NCI-H2029 treated with DMSO at 0.1 percent for 48 hours (cell line): ENCODE measurements around the gene ARHGAP29.
A peak's percentile ranks its signal among the peaks of the same experiment; 100 is the strongest.
"Not testable (repeated sequence)": the region's sequence is repeated elsewhere in the genome, so short reads cannot be mapped to it uniquely, and the experiment has no call there.

Experiments
- DNase-seq: peaks from one replicate; lab custom pipeline; 2025; lab: John Stamatoyannopoulos, UW

The ARHGAP29 gene

GRCh38 chr1:94178901-94179300 lies 58.5 kb downstream of the ARHGAP29 start:
- no peak for DNase-seq

- no peak for DNase-seq
Measured at GRCh38 chr1:94169126-94169525, 68.3 kb downstream of the ARHGAP29 start.

- DNase-seq = no peak
Measured at GRCh38 chr1:94165843-94166242, 71.5 kb downstream of the ARHGAP29 start.

- not testable (repeated sequence) for DNase-seq
Measured at GRCh38 chr1:94164885-94165284, 72.5 kb downstream of the ARHGAP29 start.

GRCh38 chr1:94164121-94164520 lies 73.3 kb downstream of the ARHGAP29 start:
- DNase-seq = not testable (repeated sequence)

- DNase-seq = not testable (repeated sequence)
Measured at GRCh38 chr1:94163249-94163648, 74.1 kb downstream of the ARHGAP29 start.

- DNase-seq = no peak
Measured at GRCh38 chr1:94160811-94161210, 76.6 kb downstream of the ARHGAP29 start.

GRCh38 chr1:94156096-94156625 lies 81.2 kb downstream of the ARHGAP29 start:
- no peak for DNase-seq

- DNase-seq = peak; percentile 23
Measured at GRCh38 chr1:94154989-94155388, 82.4 kb downstream of the ARHGAP29 start.

- no peak for DNase-seq
Measured at GRCh38 chr1:94153133-94153532, 84.3 kb downstream of the ARHGAP29 start.

GRCh38 chr1:94149166-94149565 lies 88.2 kb downstream of the ARHGAP29 start:
- DNase-seq = not testable (repeated sequence)

- DNase-seq = no peak
Measured at GRCh38 chr1:94146273-94146672, 91.1 kb downstream of the ARHGAP29 start.

GRCh38 chr1:94144836-94145235 lies 92.5 kb downstream of the ARHGAP29 start:
- DNase-seq = no peak

- peak; percentile 95 for DNase-seq
Measured at GRCh38 chr1:94143809-94144176, 93.6 kb downstream of the ARHGAP29 start.

- peak; percentile 68 for DNase-seq
Measured at GRCh38 chr1:94143173-94143808, 94.1 kb downstream of the ARHGAP29 start.

- DNase-seq = no peak
Measured at GRCh38 chr1:94142583-94142982, 94.8 kb downstream of the ARHGAP29 start.

- DNase-seq = no peak
Measured at GRCh38 chr1:94142022-94142421, 95.4 kb downstream of the ARHGAP29 start.

- no peak for DNase-seq
Measured at GRCh38 chr1:94132111-94132510, 105.3 kb downstream of the ARHGAP29 start.

- DNase-seq = no peak
Measured at GRCh38 chr1:94130851-94131595, 106.4 kb downstream of the ARHGAP29 start.

GRCh38 chr1:94126651-94127050 lies 110.7 kb downstream of the ARHGAP29 start:
- no peak for DNase-seq

- DNase-seq = no peak
Measured at GRCh38 chr1:94125551-94126514, 111.6 kb downstream of the ARHGAP29 start.

GRCh38 chr1:94124538-94124937 lies 112.8 kb downstream of the ARHGAP29 start:
- DNase-seq = no peak
